DOHH2 (cell line): ENCODE results near the gene CDH4.

Source experiments
- H3F3A ChIP-seq: fragments of 200-600 bp; sonication (generic), shearing (Covaris generic); 2 replicates; pipeline ENCODE4 v1.6.0; 2016; ENCODE audit warnings: antibody characterized with exemption, mild to moderate bottlenecking; ENCODE audit not compliant: control insufficient read depth, insufficient read depth
- H3K27ac ChIP-seq: fragments of 200-600 bp; sonication (generic); 2 replicates; pipeline ENCODE4 v1.5.1; 2014; ENCODE audit warnings: low read depth, mild to moderate bottlenecking, low read length, moderate library complexity
- H3K27me3 ChIP-seq: fragments of 200-600 bp; sonication (generic); 2 replicates; pipeline ENCODE4 v1.6.1; 2014; ENCODE audit warnings: mild to moderate bottlenecking, low read length, mixed read lengths; ENCODE audit not compliant: control insufficient read depth
- H3K36me3 ChIP-seq: fragments of 200-600 bp; sonication (generic); 2 replicates; pipeline ENCODE4 v1.6.1; 2014; ENCODE audit warnings: mild to moderate bottlenecking, low read length, moderate library complexity, mixed read lengths; ENCODE audit not compliant: control insufficient read depth
- H3K4me1 ChIP-seq: fragments of 200-600 bp; sonication (generic); 2 replicates; pipeline ENCODE4 v1.6.1; 2014; ENCODE audit warnings: mild to moderate bottlenecking, low read length, mixed read lengths; ENCODE audit not compliant: control insufficient read depth
- H3K4me2 ChIP-seq: fragments of 200-600 bp; sonication (generic); 2 replicates; pipeline ENCODE4 v1.6.0; 2014; ENCODE audit warnings: mild to moderate bottlenecking, low read length, moderate library complexity
- H3K4me3 ChIP-seq: fragments of 200-600 bp; sonication (generic); 2 replicates; pipeline ENCODE4 v1.5.1; 2014; ENCODE audit warnings: mild to moderate bottlenecking, low read length, mixed read lengths
- H3K79me2 ChIP-seq: fragments of 200-600 bp; sonication (generic); 2 replicates; pipeline ENCODE4 v1.6.1; 2014; ENCODE audit warnings: mild to moderate bottlenecking, low read length, mixed read lengths; ENCODE audit not compliant: control insufficient read depth
- H3K9me2 ChIP-seq: fragments of 200-600 bp; sonication (generic); replicated peaks from 2 replicates; pipeline ENCODE4 v1.6.1; 2014; ENCODE audit warnings: mild to moderate bottlenecking, low read length, mixed read lengths; ENCODE audit not compliant: control insufficient read depth
- H3K9me3 ChIP-seq: fragments of 200-600 bp; sonication (generic); 2 replicates; pipeline ENCODE4 v1.6.1; 2014; ENCODE audit warnings: antibody characterized with exemption, low read length, mixed read lengths; ENCODE audit not compliant: control insufficient read depth, insufficient read depth
- H4K20me1 ChIP-seq: fragments of 200-600 bp; sonication (generic); 2 replicates; pipeline ENCODE4 v1.6.0; 2014; ENCODE audit warnings: low read depth, mild to moderate bottlenecking, antibody characterized with exemption, low read length, moderate library complexity; ENCODE audit not compliant: control insufficient read depth, insufficient read depth
- EZH2phosphoT487 ChIP-seq: fragments of 200-600 bp; sonication (generic); IDR thresholded peaks from 2 replicates; pipeline ENCODE4 v1.6.1; 2017; ENCODE audit warnings: borderline replicate concordance, mild to moderate bottlenecking, antibody characterized with exemption, low read length, moderate library complexity, mixed read lengths
- TF ChIP-seq, protein P1 (sequence below): fragments of 200-600 bp; sonication (generic); IDR thresholded peaks from one replicate; pipeline ENCODE4 v1.5.1; 2014; ENCODE audit warnings: antibody characterized with exemption, mild to moderate bottlenecking, low read depth, low read length; ENCODE audit not compliant: poor library complexity, severe bottlenecking

CDH4 gene

DNA sequence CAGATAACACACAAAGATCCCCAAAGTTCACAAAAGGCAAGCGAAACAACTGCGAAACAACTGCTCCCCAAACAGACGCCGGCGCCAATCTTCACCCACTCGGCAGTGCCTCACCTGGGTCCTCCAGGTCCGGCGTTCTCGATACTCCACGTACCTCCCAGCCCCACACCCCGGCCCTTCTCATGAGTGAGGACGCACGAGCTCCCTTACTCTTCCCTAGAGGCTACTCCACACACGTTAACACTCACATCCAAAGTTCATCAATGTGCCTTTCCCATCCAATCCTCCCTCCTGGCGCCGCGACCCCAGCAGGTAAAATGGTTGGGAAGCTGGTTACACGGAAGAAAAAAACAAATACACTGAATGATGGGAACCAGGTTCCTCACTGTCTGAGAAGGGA lies 736.6 kb downstream of the CDH4 start:
- Histone ChIP-seq H3K36me3 (peaks cover 41% of the 10 kb centered on the region), H3K9me2 (no peaks in the 10 kb centered on the region), H3F3A (no peaks in the 10 kb centered on the region; the same call in 1 of the 2 replicates), H3K27ac (no peak overlapping the region), H3K27me3 (no peaks in the 10 kb centered on the region), H3K4me3 (no peak overlapping the region), H3K79me2 (no peaks in the 10 kb centered on the region), H4K20me1 (no peaks in the 10 kb centered on the region), H3K9me3 (no peaks in the 10 kb centered on the region), H3K4me1 (no peaks in the 10 kb centered on the region), H3K4me2 (no peak overlapping the region)
- no peak for TF ChIP-seq EZH2phosphoT487
- TF ChIP-seq, protein P1, sequence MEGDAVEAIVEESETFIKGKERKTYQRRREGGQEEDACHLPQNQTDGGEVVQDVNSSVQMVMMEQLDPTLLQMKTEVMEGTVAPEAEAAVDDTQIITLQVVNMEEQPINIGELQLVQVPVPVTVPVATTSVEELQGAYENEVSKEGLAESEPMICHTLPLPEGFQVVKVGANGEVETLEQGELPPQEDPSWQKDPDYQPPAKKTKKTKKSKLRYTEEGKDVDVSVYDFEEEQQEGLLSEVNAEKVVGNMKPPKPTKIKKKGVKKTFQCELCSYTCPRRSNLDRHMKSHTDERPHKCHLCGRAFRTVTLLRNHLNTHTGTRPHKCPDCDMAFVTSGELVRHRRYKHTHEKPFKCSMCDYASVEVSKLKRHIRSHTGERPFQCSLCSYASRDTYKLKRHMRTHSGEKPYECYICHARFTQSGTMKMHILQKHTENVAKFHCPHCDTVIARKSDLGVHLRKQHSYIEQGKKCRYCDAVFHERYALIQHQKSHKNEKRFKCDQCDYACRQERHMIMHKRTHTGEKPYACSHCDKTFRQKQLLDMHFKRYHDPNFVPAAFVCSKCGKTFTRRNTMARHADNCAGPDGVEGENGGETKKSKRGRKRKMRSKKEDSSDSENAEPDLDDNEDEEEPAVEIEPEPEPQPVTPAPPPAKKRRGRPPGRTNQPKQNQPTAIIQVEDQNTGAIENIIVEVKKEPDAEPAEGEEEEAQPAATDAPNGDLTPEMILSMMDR = no peak

DNA sequence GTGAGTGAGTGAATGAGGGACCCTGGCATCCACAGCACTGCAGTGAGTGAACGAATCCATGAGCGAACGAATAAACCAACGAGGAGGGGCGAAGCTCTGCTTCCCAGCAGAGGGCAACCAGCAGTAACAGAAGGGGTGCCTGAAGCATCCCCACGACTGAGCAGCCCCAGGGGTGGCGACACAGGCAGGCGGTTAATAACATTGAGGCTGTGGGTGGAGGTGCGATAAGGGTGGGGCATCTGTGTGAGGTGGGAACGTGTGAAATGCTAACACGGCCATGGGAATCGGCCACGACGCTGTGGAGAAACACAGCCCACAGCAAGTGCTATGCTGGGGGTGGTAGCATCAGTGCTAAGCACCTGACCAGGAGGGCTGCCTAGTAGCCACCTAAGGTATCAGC lies 737.7 kb downstream of the CDH4 start:
- H3K27me3 ChIP-seq = no peaks in the 10 kb centered on the region
- H3K4me3 ChIP-seq = no peak overlapping the region
- H3K4me2 ChIP-seq = no peak overlapping the region
- TF ChIP-seq, protein P1 = no peak
- TF ChIP-seq EZH2phosphoT487 = no peak
- no peaks in the 10 kb centered on the region for H3K4me1 ChIP-seq
- H3F3A ChIP-seq = no peaks in the 10 kb centered on the region
- peaks cover 50% of the 10 kb centered on the region for H3K36me3 ChIP-seq
- no peaks in the 10 kb centered on the region for H4K20me1 ChIP-seq
- H3K79me2 ChIP-seq = no peaks in the 10 kb centered on the region
- no peaks in the 10 kb centered on the region for H3K9me2 ChIP-seq
- no peaks in the 10 kb centered on the region for H3K9me3 ChIP-seq
- no peak overlapping the region for H3K27ac ChIP-seq
